ENCODE results near the gene LZTR1. TPM values are rescaled to one million over a fixed set of nuclear protein-coding genes. Genes with fewer than 3 reads are reported as not detected.
"Not testable (repeated sequence)": the region's sequence is repeated elsewhere in the genome, so short reads cannot be mapped to it uniquely, and the experiment has no call there.

LZTR1 gene
- total RNA-seq, 2 donors from 2014 or later, result 25.7 to 66.9 TPM

GRCh38 chr22:21047035-21047661 is 65.1 kb downstream of the LZTR1 start:
- no peaks in the 10 kb centered on the region for H3K36me3 ChIP-seq (replicated peaks in 1 of 2; ENCODE audit: insufficient read depth in 1 of 2, low read depth in 2 of 2)
- WGBS, 2 donors, result 80 to 86% methylated on average over 12 to 14 of the region's 14 CpGs
- ATAC-seq (no peak), DNase-seq (no peak)
- no peaks in the 10 kb centered on the region for H3K27me3 ChIP-seq
- TF ChIP-seq CTCF (IDR thresholded peaks at IDR 0.05), result no peak
- no peak for TF ChIP-seq POLR2A (IDR thresholded peaks at IDR 0.05)
- no peak overlapping the region for H3K4me3 ChIP-seq
- no peak overlapping the region for H3K27ac ChIP-seq
- H3K4me1 ChIP-seq, result peaks cover 18% of the 10 kb centered on the region
- no peaks in the 10 kb centered on the region for H3K9me3 ChIP-seq
- intact Hi-C loops (cut with DNase I), result no loop called here

- Histone ChIP-seq H3K27ac (no peak overlapping the region), H3K4me1 (peaks cover 18% of the 10 kb centered on the region), H3K4me3 (no peak overlapping the region), H3K27me3 (no peaks in the 10 kb centered on the region), H3K36me3 (replicated peaks in 1 of 2; ENCODE audit: insufficient read depth in 1 of 2, low read depth in 2 of 2) (no peaks in the 10 kb centered on the region), H3K9me3 (no peaks in the 10 kb centered on the region)
- intact Hi-C loops (cut with DNase I), result no loop called here
- no peak for TF ChIP-seq CTCF (IDR thresholded peaks at IDR 0.05)
- no peak for TF ChIP-seq POLR2A (IDR thresholded peaks at IDR 0.05)
- no peak for ATAC-seq
- DNase-seq, result no peak
- WGBS, 2 donors, result 73% methylated on average over 7 of the region's 7 CpGs; no CpG with 5 or more reads in 1 of the 2 donors
Measured at GRCh38 chr22:21047730-21048129, 65.6 kb downstream of the LZTR1 start.

GRCh38 chr22:21048448-21048847 is 66.4 kb downstream of the LZTR1 start:
- DNase-seq; H3K36me3 ChIP-seq (replicated peaks in 1 of 2; ENCODE audit: insufficient read depth in 1 of 2, low read depth in 2 of 2); intact Hi-C loops (cut with DNase I); ATAC-seq; H3K4me3 ChIP-seq; H3K9me3 ChIP-seq; H3K27ac ChIP-seq; H3K27me3 ChIP-seq: not testable (repeated sequence)
- 64 to 82% methylated on average over 3 to 5 of the region's 5 CpGs for WGBS, 2 donors
- peaks cover 18% of the 10 kb centered on the region for H3K4me1 ChIP-seq

MicroRNA genes within 50 kb of the gene (microRNA counts, 767-probe panel; counts per million panel counts)
- microRNA hsa-miR-649, result 0 to 736 counts per million in 2 donors

Small RNA genes lying within 50 kb of the gene (microRNA-seq; reads per million reads assigned to microRNA genes)
- gene MIR649 (ENCODE audit: borderline number of aligned reads in 2 of 2, borderline replicate concordance in 2 of 2), result 0 reads per million in 2 donors

Small RNA genes lying within 50 kb of the gene (small RNA-seq; reads per million reads assigned to genes)
- not detected for gene MIR649

Other genes starting within 250 kb of the LZTR1 start
- gene SERPIND1, start 208.2 kb upstream of the LZTR1 start, total RNA-seq, result not detected
- gene PI4KA, start 123.5 kb upstream of the LZTR1 start, total RNA-seq, result 10 to 100 TPM; 42.5 to 47.2 TPM
- gene SNAP29, start 123.3 kb upstream of the LZTR1 start, total RNA-seq, result 1 to 10 TPM; 7.6 to 9.6 TPM
- 10 to 100 TPM; 18.2 to 25.4 TPM for gene CRKL, start 64.9 kb upstream of the LZTR1 start, total RNA-seq
- 1 to 10 TPM in 1 of 2 donors, under 1 TPM in 1; 0.78 to 3.0 TPM for gene AIFM3, start 15.0 kb upstream of the LZTR1 start, total RNA-seq
- 10 to 100 TPM; 17.1 to 20.2 TPM for gene THAP7, start 19.8 kb downstream of the LZTR1 start, total RNA-seq
- not detected for gene P2RX6, start 32.9 kb downstream of the LZTR1 start, total RNA-seq
- gene SLC7A4, start 50.3 kb downstream of the LZTR1 start, total RNA-seq, result 1 to 10 TPM; 1.3 to 1.8 TPM
- gene LRRC74B, start 63.6 kb downstream of the LZTR1 start, total RNA-seq, result not detected